Fibroblast of skin of back (primary cell): ENCODE measurements around the gene TRIM2. TPM values are rescaled to one million over a fixed set of nuclear protein-coding genes. Genes with fewer than 3 reads are reported as not detected.
A peak's percentile ranks its signal among the peaks of the same experiment; 100 is the strongest.
"Not testable (repeated sequence)": the region's sequence is repeated elsewhere in the genome, so short reads cannot be mapped to it uniquely, and the experiment has no call there.

Experiments
- DNase-seq: peaks from one replicate; pipeline ENCODE4 v3.0.0-alpha.2; 2013
- polyA plus RNA-seq, 2 experiments: library from polyadenylated mRNA; unstranded; fragments of 120-200 nt; gene quantifications; one replicate each; pipeline ENCODE4 v1.2.1, GENCODE V29; 2013; ENCODE audit not compliant: insufficient read length in 2 of 2

Gene TRIM2
- polyA plus RNA-seq (2013, experiment 1 of 2; ENCODE audit: insufficient read length) = 4.5 TPM
- polyA plus RNA-seq (2013, experiment 2 of 2; ENCODE audit: insufficient read length) = 3.8 TPM

DNA sequence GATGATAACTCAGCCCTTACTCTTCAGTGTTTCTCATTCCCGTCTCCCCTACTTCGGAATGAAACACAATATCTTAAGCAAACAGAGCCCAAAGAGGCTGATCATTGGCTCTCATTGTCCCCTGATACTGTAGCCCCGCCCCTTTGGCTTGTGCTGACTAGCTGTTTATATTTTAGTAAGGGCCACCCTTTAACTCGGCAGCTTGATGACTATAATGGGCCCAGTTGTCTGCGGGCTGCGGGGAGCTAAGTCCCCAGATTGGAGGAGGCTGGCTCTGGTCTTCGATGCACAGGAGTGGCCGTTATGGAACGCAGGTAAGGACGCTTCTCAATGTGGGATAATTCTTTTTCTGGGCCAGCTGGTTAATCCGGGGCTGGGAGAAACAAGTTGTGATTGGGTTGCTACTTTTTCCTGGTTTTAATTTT, at the start of gene TRIM2:
Gene TRIM2 (plus strand): TSS at position 197 of the 425 bp plus-strand sequence. CDS start 88 bp downstream, at position 285.
- DNase-seq = peak; percentile 62

DNA sequence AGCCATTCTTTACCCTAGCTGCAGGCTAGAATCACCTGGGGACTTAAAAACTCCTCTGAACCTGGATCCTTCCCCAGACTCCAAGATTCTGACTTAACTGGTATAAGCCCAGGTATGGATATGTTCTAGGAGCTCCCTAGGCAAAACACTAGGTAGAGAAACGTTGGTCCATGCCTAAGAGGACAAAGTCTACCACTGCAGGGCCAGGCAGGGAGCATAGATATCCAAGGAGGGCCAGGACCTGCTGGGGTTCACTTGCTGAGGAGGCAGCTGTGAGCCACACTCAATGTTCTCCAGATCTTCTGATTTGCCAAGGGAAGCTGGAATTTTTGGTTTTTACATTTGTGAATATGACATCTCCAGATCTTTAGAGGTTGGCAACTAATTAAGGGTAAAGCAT, 48.6 kb upstream of the TRIM2 start:
- no peak for DNase-seq

DNA sequence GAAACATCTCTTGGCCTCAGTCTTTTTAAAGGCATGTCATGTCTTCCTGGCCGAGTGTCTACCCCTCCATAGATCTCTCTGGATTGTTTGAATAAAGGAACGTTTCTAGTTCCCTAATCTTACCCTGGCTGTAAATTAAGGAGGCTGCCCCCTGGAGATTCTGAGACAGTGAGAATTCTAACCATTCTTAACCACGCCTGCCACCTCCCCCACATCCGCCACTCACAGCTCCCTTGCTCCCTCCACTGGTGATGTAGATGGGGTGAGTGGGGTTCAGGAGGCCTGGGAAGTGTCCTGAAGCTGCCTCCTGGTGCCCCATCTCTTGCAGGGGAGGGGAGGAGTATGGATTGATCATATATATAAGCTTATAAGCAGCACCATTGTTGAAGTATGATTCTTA, 48.0 kb upstream of the TRIM2 start:
- no peak for DNase-seq

DNA sequence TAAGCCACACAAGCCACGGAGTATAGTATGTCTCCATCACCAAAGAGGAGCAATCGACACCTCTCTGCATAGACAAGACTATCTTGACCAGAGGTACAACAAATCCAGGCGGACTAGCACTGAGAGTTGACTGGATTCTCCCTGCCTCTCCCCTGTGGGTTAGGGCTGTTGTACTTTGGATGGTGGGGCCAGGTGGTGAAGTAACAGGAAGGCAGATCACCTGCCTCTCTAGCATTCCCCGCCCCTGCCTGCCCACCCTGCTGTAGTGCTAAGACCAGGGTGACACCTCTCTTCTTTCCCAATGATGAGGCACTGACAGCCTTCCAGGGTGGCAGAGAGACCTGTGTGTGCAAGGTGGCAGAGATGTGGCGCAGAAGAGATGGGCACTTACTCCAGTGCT, 47.5 kb upstream of the TRIM2 start:
- DNase-seq = no peak

DNA sequence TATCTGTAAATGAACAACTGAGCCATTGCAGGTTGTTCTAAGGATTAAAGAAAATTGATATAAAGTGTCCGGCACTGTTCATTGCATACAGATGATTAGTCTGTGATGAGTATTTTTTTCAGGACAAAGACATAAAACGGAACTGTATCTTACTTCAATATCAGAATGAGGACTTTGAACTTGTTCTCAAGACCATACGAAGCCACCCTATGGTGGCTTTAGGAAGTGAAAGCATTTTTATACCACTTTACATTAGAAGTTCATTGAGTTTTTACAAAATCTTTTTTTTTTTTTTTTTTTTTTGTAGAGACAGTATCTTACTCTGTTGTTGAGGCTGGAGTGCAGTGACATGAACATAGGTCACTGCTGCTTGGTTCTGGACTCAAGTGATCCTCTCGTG, 45.2 kb upstream of the TRIM2 start:
- no peak for DNase-seq

DNA sequence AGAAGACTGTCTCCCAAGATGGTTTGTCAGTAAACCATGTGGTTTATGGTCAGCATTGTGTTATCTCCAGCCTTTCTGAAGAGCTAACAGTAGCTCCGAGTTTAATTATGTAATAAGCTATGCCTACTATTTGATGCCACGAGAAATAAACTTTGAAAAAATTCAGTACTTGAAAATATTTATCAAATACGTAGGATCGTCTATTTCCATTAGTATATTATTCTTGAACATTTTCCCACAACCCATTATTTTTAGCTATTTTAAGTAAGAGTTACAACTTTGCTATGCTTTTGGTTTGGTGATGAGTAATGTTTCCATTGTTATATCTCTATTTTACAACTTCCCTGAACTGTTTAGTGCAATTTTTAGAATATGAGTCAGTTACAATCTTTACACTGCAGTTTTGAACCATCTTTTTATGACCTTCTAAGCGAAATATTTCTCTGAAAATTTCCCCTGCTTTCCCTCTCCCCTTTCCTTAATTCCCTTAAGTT, 44.5 kb upstream of the TRIM2 start:
- DNase-seq = peak; percentile 89

DNA sequence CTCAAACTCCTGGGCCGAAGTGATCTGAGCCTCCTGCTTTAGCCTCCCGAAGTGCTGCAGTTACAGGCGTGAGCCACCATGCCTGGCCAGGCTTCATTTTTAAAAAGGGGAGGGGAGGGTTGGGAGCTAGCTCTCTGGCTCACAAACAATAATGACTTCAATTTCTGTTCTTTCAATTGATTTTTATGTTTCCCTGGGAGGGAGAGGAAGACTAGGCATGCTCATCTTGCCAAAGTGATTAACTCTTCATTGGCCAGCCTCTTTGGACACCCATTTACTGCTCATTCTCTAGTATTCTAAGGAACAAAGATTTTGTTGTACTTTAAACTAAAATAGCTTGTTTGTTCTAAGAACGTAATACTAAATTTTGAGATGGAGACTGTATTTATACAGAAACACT, 43.4 kb upstream of the TRIM2 start:
- no peak for DNase-seq

DNA sequence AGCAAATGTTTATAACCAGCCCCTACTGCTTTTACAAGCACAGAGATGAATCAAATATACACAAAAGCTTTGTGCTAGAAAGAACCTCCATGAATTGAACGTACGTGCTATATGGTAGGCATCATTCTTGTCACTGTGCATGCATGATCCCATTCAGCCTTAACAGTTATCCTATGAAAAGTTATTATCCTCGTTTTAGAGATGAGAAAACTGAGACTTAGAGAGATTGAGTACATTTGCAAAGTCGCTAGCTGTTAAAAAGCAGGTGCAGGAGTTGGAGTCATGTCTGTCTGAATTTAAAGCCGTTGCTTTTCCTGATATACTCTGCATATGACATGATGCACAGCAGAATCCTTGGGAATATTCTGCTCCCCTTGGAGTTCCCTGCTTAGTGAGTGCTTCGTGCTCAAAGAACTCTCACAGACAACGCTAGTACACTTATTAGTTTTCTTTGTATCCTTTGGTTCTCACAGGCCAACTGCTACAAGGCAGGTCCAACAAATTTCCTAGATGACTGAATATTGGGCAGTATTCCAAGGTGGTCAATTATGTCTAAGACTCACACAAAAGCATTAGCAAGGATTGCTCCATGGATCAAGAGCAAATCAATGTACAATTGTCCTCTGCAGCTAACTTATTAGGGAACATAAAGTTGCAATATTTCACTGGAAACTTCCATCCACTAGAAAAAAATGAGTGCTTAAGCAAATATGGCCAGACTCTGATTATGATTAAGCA, 42.8 kb upstream of the TRIM2 start:
- peak; percentile 47 for DNase-seq

DNA sequence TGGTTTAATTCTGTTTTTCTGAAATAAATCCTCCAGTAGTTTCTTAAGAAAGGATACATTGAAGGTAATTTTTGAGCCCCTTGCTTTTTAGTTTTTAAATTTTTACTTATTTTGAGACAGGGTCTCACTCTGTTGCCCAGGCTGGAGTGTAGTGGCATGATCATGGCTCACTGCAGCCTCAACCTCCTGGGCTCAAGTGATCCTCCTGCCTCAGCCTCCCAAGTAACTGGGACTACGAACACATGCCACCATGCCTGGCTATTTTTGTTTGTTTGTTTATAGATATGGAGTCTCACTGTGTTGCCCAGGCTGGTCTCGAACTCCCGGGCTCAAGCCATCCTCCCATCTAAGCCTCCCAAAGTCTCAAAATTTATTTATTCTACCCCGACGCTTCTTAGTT, 39.0 kb upstream of the TRIM2 start:
- DNase-seq = not testable (repeated sequence)

DNA sequence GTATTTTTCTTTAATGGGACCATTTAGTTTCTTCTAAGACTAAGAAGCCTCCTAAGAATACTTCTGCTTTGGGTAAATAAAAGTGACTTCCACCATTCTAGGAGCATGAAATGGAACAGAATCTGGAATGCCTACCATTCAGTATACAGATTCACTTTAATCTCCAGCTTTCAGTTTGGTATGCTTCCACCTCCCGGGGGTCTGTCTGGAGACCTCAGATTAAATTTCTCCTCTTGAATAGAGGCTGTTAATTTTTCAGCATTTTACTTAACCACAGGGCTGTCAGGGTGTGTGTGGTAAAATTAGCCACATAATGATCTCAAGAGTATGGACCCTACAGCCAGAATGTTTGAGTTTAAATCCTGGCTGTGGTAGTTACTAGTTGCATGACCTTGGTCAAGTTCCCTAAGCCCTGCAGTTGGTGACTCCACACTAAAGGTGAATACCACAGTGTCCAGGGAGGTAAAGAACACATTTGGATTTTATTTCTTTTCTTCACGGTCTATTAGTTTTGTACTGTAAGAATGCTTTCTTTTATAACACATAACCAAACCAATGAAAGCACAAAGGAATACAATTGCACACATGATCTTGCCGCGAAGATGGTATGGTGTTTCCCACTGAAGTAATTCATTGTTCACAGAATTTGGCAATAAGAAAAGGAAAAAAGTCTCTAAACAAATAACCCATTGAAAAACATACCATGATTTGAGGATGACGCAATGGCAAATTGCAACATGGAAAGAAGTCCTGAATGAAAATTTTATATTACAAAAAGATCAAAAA, 37.3 kb upstream of the TRIM2 start:
- DNase-seq = peak; percentile 31

DNA sequence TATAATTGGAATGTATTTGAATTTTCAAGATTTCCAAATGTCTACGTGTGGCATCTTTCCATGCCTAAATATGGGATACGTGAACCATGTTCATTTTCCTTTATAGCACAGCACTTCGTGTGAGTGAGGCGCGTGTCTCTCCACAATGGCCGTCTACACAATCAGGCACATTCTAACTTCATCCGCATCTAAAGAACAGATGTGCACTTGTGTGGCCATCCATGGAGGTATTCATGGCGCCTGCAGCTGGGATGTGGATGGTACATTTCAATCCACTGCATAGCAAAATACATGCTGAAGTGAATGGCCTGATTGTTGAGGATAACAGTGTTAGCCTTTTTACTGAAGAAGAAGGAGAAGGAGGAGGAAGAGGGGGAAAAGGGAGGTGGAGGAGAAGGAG, 34.5 kb upstream of the TRIM2 start:
- DNase-seq = no peak

DNA sequence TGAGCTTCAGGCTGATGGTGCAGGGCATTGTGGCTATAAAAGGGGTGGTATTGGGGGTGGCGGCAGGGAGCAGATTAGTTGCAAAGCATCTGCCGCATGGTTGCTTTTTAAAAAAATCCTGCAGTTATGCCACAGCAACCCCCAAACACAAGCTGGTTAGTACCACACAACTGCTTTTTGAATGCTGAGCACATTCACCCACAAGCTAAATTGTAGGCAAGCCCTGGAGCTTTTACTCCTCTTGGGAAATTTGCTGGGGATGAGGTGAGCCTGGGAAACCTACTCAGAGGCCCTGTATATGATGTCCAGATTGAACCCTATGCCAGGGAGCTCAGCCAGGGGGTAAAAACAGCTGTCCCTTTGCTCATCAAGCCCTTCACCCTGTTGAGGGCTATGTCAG, 33.8 kb upstream of the TRIM2 start:
- no peak for DNase-seq

DNA sequence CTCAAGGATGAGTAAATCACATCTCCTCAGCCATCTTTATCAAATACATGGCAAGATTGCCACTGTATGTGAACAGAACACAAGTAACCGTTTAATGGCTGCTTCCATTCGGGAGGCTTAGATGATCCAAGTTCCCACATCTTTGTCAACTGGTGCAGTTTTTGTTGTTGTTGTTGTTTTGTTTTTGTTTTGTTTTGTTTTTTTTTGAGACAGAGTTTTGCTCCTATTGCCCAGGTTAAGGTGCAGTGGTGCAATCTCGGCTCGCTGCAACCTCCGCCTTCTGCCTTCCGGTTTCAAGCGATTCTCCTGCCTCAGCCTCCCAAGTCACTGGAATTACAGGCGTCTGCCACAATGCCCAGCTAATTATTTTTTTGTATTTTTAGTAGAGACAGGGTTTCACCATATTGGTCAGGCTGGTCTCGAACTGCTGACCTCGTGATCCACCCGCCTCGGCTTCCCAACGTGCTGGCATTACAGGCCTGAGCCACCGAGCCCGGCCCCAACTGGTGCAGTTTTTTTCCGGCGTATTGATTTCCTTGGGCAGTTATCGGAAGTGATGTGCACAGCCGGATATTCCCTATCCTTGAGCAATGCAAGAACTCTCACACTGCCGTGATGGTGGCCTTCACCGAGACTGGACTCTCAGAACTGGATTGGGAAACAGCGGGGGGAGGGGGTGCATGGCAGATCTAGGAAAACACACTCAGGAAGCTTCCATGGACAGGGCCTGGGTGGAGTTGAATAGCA, 29.2 kb upstream of the TRIM2 start:
- DNase-seq = no peak

DNA sequence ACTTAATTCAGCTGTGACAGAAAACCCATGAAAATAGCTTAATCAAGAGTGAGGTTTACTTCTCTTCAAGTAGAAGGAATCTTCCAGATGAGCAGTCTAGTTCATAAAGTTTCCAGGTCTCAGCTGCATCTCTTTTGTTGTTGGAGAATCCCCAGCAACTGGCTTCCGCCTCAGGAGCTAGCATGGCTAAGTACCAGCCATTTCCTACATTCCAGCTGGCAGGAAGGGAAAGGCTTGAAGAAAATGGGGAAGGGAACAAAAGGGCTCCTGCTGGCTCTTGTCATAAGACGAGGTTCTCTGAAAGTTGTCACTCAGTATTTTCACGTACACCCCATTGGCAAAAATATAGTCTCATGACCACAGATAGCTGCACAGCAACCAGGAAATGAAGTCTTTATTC, 27.3 kb upstream of the TRIM2 start:
- DNase-seq = no peak

DNA sequence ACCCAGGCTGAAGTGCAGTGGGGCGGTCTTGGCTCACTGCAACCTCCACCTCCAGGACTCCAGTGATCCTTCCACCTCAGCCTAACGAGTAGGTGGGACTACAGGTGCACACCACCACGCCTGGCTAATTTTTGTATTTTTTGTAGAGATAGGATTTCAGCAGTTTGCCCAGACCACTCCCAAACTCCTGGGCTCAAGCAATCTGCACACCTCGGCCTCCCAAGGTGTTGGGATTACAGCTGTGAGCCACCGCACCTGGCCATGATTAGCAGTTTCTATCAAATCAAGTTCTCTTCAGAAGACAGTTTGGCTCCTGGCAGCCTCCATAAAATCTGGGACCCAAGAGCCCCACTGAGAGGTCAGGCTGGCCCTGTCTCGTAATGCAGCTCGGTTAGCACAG, 26.4 kb upstream of the TRIM2 start:
- no peak for DNase-seq

DNA sequence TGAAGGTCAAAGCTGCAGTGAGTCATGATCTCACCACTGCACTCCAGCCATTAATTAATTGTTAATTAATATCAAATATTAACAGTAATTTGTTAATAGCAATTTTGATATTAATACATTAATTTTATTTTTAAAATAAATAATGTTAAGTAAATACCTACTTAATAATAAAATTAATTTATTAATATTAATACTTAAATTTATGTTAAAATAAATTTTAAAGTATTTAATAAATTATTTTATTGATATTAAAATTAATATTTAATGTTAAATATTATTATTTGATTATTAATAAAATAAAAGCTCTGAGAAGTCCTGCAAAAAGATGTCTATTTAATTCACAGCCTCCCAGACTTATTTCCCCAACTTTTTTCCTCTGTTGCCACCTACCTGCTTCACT, 25.1 kb upstream of the TRIM2 start:
- no peak for DNase-seq

DNA sequence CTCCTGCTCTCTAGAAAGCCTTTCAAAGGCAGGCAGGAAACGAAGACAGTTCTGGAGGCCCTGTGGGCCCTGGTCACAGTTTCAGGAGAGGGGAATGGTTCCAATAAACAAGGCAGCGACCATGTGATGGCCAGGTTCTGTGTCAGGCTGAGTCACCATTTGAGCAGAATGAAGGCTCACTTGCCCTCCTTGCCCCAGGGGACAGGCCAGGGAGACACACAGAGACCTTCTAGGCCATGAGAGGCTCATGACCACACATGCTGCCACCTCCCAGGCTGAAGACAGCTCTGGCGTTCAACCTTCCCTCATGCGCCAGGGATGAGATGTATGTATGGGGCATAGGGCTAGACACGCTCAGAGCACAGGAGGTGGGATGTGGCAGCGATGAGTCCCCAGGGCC, 22.9 kb upstream of the TRIM2 start:
- DNase-seq = peak; percentile 46

DNA sequence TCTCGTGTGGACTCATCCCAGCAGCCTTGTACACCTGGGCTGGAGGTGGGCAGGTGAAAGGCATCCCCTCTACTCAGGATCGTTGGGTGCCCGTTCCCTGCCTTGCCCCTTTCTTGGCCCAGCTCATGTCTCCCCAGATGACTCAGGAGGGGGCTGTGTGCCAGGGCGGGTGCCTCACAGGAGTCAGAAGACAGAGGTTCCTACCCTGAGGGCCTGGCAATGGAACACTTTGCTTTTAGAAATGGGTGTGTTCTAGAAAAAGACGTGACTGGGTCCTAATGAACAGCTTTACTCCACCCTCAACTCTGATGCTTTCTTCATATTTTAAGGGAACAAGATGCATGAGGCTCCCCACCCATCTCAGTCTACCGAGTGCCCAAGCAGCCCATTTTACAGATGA, 22.5 kb upstream of the TRIM2 start:
- no peak for DNase-seq

DNA sequence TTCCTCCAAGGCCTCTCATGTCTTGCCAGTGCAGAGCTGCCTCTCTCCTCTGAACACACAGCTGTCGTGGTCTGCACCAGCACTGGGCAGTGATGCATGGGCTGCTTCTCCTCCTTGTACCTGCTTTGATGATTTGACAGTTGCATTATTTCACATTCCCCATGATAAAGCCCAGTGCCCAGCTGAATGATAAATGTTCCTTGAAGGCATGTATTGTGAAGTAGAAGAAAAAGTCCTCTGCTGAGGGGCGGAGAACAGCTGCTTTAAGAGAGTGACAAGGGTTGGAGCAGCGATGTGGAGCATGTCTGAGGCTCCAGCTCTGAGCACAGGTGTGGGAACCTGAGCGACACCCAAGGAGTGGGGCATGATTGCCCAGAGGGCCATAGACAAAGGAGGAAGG, 21.1 kb upstream of the TRIM2 start:
- DNase-seq = no peak

DNA sequence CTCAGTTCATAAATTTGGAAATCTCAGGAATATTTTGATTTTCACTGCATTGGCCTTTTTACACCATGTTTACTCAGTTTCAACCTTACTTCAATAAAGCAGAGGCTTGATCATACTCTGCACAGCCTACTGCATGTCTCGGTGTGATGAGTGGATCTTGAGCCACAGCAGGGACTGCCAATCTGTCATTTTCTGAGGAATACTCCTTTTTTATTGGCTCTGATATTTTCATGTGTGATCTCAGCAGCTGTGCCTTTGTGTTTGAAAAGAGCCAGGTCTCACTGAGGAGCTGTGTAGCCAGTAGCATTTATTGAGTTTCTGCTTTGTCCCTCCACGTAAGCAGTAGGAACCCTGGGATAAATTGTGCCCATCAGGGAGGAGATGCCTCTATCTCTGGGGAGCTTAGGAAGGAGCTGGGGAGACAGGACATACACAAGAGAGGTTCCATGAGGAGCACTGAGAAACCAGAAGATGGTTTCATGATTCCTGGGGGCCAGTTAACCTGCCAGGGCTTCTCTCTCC, 18.9 kb upstream of the TRIM2 start:
- no peak for DNase-seq

DNA sequence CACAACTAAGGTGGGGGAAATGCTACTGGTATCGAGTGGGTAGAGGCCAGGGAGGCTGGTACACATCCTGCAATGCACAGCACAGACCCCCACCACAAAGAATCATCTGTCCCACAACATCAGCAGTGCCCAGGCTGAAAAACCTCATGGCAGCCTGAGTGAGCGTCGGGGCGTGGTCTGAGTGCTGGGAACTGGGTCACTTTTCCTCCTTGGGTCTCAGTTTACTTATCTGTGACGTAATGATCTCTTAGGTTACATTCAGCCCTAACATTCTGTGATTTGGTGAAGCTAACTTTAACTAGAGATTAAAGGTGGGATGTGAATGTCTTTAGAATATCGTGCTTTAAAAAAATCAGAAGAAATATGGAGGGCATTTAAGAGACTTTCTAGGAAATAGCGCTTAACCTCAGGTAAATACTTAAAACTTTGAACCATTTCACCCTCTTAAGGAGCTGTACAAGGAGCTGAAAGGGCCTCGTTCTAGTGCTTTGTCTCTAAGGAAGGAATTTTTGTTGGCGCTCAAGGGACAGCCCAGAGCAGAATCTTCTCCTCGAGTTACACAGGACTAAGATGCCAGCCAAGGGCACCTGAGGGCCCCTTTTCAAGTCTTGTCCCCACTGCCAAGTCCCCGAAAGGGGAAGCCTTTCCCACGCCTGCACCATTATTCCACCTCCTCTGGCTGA, 18.1 kb upstream of the TRIM2 start:
- no peak for DNase-seq
